IPS-20b (cell line): ENCODE results near the gene EGR4.
A peak's percentile ranks its signal among the peaks of the same experiment; 100 is the strongest.

Source experiments
- H3K27ac ChIP-seq: one replicate; pipeline ENCODE4 v1.5.1; 2013; ENCODE audit warnings: low read length
- H3K27me3 ChIP-seq: 2 replicates; pipeline ENCODE4 v1.6.1; 2013; ENCODE audit warnings: mild to moderate bottlenecking, low read length, inconsistent platforms; ENCODE audit not compliant: insufficient read depth
- H3K36me3 ChIP-seq: 2 replicates; pipeline ENCODE4 v1.6.1; 2013; ENCODE audit warnings: low read depth, mild to moderate bottlenecking, inconsistent platforms, low read length, moderate library complexity; ENCODE audit not compliant: insufficient read depth
- H3K4me1 ChIP-seq: 2 replicates; pipeline ENCODE4 v1.6.1; 2013; ENCODE audit warnings: mild to moderate bottlenecking, control low read depth, inconsistent platforms, low read length, moderate library complexity; ENCODE audit not compliant: insufficient read depth
- H3K4me3 ChIP-seq: 2 replicates; pipeline ENCODE4 v1.5.1; 2013; ENCODE audit warnings: mild to moderate bottlenecking, low read length, inconsistent platforms
- H3K9ac ChIP-seq: 2 replicates; pipeline ENCODE4 v1.6.1; 2013; ENCODE audit warnings: low read depth, mild to moderate bottlenecking, inconsistent platforms, low read length, moderate library complexity
- H3K9me3 ChIP-seq: 2 replicates; pipeline ENCODE4 v1.6.1; 2013; ENCODE audit warnings: mild to moderate bottlenecking, low read depth, low read length, inconsistent platforms; ENCODE audit not compliant: insufficient read depth

EGR4 gene

DNA sequence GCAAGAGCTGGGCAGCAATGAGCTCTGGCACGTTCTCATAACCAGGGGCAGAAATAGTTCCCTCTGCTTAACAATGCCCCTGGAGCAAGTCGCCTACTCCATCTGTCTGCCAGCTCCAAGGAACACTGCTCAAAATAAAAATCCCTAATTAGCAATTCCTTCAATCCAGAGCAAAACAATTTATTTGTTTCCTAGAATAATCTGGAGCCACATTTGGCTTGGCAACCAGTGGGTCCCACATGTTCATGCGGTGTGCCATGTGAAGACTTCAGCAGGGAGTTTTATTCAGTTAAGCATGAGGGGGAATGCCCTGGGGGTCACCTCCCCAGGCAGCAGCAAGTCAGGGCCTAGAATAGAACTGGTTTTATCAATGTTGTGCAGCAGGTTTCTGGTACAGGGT, 7.6 kb upstream of the EGR4 start:
- no peak overlapping the region for H3K9ac ChIP-seq
- H3K9me3 ChIP-seq = no peaks in the 10 kb centered on the region
- no peak overlapping the region for H3K27ac ChIP-seq
- H3K27me3 ChIP-seq = peaks cover 56% of the 10 kb centered on the region
- no peaks in the 10 kb centered on the region for H3K36me3 ChIP-seq
- no peaks in the 10 kb centered on the region for H3K4me1 ChIP-seq
- no peak overlapping the region for H3K4me3 ChIP-seq

DNA sequence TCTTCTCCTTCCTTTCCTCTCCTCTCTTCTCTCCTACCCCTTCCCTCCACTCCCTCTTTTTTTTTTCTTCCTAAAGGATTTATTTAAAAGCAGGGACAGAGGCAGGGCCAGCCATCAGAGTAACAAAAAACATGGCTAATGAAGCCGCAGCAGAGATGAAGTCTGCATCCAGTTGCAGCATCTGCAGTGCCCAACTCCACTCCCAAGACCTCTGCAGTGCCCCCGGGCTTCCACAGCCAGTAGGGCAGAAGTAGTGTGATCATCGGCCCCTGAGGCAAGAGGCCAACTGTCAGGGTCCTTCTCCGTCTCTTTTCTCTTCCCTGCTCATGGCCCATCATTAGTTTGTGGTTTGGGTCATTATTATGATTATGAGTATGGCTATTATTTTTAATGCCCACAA, 4.2 kb upstream of the EGR4 start:
- H3K27me3 ChIP-seq = peaks cover 79% of the 10 kb centered on the region
- H3K9me3 ChIP-seq = no peaks in the 10 kb centered on the region
- no peaks in the 10 kb centered on the region for H3K4me1 ChIP-seq

DNA sequence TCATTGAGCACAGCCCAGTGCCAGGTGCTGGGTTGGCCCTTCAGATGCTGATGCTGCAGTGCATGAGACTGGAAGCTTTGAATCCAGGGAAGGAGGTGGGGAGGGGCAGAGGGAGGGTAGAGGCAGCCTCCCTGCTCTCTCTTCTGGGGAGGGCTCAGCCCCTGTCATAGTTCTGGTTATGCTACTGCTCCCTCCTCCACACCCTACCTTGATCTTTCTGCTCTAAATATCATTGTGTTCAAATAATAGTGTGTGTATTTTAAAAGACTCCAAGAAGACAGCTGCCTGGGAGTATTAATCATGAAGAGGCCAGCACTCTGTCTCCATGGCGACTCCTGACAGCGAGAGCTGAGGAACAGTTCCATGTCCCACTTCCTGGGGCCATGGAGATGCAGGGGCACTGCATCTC, 3.8 kb upstream of the EGR4 start:
- H3K27ac ChIP-seq = no peak overlapping the region
- peaks cover 83% of the 10 kb centered on the region for H3K27me3 ChIP-seq
- H3K4me1 ChIP-seq = no peaks in the 10 kb centered on the region
- no peaks in the 10 kb centered on the region for H3K9me3 ChIP-seq
- H3K9ac ChIP-seq = no peak overlapping the region
- no peaks in the 10 kb centered on the region for H3K36me3 ChIP-seq
- H3K4me3 ChIP-seq = no peak overlapping the region

More for the DNA sequence above, 4.2 kb upstream of the EGR4 start:
- H3K9ac ChIP-seq = no peak overlapping the region
- no peak overlapping the region for H3K27ac ChIP-seq
- H3K4me3 ChIP-seq = no peak overlapping the region
- H3K36me3 ChIP-seq = no peaks in the 10 kb centered on the region

DNA sequence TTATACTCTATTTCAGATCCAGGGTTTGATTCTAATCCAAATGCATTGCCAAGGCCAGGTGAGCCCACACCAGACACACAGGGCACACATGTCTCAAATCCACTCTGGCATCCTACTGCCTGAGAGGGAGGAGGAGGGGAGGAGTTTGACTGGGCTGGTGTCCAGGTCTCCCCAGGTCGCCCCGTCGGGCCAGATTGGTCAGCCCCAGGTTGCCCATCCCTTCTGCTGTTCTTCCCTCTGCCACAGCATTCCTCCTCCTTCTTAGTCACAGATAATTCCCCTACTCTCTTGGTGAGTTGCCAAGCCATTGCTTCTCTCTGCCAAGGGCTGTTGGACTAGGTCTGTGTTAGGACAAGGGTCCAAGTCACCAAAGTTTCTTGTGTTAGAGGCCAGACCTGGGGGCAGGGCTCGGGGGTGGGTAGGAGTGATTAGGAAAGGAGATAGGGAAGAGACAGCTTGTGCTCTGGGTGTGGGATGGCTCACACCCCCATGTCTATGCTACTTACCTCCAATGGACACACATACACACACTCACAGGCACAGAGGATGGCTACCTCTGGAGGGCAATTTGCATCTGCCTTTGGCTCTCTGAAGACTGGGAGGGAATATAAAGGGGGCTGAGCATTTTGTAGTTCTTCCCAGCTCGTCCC, 2.5 kb upstream of the EGR4 start:
- Histone ChIP-seq H3K9me3 (no peaks in the 10 kb centered on the region), H3K4me3 (no peak overlapping the region), H3K36me3 (no peaks in the 10 kb centered on the region), H3K9ac (no peak overlapping the region), H3K27me3 (peaks cover 94% of the 10 kb centered on the region), H3K4me1 (no peaks in the 10 kb centered on the region), H3K27ac (no peak overlapping the region)

DNA sequence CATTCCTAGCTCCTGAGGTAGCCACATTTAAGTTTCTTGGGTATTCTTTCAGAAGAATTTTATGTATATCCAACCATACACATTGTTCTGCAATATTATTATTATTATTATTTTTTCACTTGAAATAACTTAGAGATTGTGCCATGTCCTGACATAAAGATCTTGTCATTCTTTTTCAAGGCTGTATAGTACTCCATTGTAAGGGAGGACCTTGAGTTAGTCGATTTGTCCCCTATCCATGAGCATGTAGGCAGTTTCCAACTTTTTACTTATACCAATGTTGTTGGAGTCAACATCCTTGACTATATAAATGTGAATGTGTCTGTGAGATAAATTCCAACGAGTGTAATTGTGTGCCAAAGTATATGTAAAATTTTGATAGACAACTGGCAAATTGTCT, 891 bp upstream of the EGR4 start:
- Histone ChIP-seq H3K36me3 (no peaks in the 10 kb centered on the region), H3K9me3 (no peaks in the 10 kb centered on the region), H3K27ac (no peak overlapping the region), H3K27me3 (peaks cover 94% of the 10 kb centered on the region), H3K9ac (no peak overlapping the region), H3K4me1 (no peaks in the 10 kb centered on the region), H3K4me3 (0 out of 2 replicates have a peak overlapping the region, but pooled peaks have one; percentile 77)

DNA sequence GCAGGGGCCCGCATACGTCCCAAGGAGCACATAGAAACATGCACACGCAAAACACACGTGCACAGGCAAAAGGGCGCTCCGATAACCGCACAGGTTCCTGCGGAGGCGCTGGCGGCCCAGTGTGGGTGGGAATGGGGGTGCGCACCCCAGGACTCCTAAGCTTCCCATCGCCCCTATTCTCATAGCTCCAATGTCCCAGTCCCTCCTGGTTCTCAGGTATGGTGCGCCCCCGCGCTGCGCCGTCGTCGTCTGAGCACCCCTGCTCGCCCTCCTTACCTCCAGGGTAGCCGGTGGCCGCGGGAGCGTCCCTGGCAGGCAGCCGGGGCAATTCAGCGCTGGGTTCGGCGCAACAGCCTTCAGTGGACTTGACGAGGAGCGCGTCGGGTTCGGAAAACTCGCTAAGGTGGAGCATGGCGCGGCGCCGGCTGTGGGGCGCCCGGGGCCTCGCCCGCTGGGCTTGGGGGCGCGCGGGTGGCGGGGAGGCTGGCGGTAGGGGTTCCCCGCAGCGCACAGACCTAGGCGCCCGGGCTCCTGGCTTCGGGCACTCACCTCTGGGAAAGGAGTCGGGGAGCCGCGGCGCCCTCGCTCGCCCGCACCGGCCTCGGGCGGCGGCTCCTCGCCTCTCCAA, 328 bp downstream of the EGR4 start:
- Histone ChIP-seq H3K9me3 (no peaks in the 10 kb centered on the region), H3K36me3 (no peaks in the 10 kb centered on the region), H3K27me3 (peaks cover 100% of the 10 kb centered on the region), H3K4me1 (no peaks in the 10 kb centered on the region), H3K9ac (no peak overlapping the region), H3K4me3 (peak overlapping the region; percentile 77; the same call in 1 of the 2 replicates), H3K27ac (no peak overlapping the region)

DNA sequence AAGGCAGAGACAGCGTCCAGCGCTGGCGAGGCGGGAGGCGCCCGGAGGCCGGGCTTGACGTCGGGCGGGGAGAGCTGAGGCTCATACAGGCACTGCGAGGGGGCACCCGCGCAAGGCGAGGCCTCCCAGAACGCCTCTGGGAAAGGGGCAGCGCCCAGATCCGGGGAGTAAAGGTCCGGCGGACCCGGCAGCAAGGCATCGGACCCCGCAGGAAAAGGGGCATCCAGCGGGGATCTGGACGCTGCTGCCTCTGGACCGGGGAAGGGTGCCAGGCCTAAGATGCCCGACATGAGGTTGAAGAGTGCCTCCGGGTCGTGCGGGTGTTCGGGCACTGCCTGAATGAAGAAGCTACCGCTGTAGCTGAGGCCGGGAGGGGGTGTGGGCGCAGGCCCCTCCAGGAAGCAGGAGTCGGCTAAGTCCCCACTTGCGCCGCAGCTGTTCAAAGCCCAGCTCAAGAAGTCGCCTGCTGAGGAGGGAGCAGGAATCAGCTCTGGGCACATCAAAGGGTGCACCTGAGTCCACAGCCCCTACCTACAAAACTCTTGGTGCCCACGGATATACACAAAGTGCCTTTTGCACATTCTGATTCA, 937 bp downstream of the EGR4 start:
- Histone ChIP-seq H3K27ac (no peak overlapping the region), H3K4me1 (no peaks in the 10 kb centered on the region), H3K27me3 (peaks cover 100% of the 10 kb centered on the region), H3K4me3 (peak overlapping the region; percentile 55; the same call in 1 of the 2 replicates), H3K9me3 (no peaks in the 10 kb centered on the region), H3K36me3 (no peaks in the 10 kb centered on the region), H3K9ac (no peak overlapping the region)

DNA sequence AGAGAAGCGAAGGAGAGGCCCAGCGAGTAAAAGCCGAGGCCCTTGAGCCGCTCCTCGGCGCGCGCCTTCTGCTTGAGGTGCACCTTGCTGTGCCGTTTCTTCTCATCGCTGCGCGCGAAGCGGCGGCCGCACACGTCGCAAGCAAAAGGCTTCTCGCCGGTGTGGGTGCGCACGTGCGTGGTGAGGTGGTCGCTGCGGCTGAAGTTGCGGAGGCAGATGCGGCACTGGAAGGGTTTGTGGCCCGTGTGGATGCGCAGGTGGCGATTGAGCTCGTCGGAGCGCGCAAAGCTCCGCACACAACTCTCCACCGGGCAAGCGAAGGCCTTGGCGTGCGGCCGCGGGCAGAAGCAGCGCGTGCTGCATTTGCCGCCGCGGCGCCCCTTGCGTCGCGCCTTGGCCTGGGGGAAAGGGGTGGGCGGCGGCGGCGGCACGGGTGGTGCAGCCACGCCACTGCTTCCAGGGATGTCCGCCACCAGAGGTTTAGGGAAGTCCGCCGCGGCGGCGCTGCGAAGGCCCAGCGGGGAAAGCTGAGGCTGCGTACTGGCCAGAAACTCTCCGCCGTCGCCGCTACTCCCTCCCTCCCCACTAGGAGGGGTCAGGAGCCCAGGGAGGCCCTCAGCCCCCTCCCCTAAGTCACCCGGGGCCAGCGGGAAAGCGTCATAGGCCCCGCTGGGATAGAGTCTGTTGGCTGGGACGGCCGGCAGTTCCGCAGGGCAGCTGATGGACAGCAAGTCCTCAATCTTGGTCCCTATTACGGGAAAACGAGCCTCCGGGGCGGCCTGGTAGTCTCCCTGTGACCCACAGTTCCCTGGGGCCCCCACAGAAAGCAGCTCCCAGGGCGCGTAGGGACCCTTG, 1.7 kb downstream of the EGR4 start:
- H3K27me3 ChIP-seq = peaks cover 100% of the 10 kb centered on the region
- H3K4me3 ChIP-seq = peak overlapping the region; percentile 55; the same call in 1 of the 2 replicates

DNA sequence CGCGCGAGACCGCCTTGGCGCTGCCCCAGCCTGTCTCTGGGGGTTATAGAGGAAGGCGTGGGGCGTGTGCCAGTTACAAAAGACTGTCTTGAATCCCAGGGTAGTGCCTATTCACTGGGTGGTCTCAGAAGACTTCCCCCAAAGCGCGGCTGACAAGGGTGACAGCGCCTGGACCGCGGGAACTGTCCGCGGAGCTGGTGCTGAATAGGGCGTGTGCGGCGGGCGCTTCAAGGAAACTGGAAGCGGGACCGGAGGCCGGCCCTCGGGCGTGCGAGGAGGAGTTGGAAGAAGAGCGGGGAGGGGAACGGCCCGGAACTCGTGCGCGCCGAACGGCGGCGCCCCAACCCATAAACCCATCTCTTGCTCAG, 2.3 kb downstream of the EGR4 start:
- no peaks in the 10 kb centered on the region for H3K36me3 ChIP-seq
- H3K4me3 ChIP-seq = peak overlapping the region; percentile 55; the same call in 1 of the 2 replicates
- no peaks in the 10 kb centered on the region for H3K4me1 ChIP-seq
- H3K9ac ChIP-seq = no peak overlapping the region
- no peak overlapping the region for H3K27ac ChIP-seq
- H3K27me3 ChIP-seq = peaks cover 100% of the 10 kb centered on the region
- H3K9me3 ChIP-seq = no peaks in the 10 kb centered on the region

More for the DNA sequence above, 1.7 kb downstream of the EGR4 start:
- H3K9ac ChIP-seq = no peak overlapping the region
- H3K36me3 ChIP-seq = no peaks in the 10 kb centered on the region
- H3K27ac ChIP-seq = no peak overlapping the region
- no peaks in the 10 kb centered on the region for H3K4me1 ChIP-seq
- no peaks in the 10 kb centered on the region for H3K9me3 ChIP-seq

DNA sequence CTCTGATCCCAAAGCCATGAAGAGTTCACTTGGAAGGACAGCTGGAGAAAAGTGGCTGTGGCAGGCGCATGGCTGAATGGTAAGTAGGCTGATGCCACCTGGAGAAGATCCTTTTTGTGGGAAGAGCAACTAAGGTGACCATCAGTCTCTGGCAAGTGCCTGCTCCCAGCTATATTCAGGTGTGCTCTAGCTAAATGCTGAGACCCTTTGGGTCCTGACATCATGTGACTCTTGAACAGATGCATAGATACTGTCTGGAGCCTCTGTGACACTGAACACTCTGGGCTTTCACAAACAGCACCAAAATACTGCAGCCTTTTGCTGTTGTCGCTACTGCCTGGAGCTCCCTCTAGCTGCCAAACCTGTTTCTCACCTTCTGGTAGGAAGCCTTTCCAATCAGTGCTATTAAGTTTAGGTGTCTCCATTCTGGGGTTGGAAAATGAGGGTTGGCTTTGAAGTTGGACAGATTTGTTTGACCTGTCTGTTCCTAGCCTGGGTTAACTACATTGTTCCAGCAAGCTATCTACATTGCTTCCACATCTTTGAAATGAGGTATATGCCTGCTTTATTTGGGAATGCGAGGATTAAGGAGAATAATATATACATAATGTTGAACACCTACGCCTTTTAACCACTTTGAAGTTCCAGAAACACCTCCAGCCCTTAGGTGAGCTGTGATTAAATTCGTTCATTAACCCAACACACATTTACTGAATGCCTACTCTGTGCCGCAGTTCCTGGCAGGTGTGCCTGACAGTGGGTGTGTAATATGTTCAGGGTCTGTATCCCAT, 3.1 kb downstream of the EGR4 start:
- H3K9ac ChIP-seq = no peak overlapping the region
- peaks cover 100% of the 10 kb centered on the region for H3K27me3 ChIP-seq
- no peaks in the 10 kb centered on the region for H3K36me3 ChIP-seq
- H3K4me1 ChIP-seq = peaks cover 2% of the 10 kb centered on the region; the same call in 1 of the 2 replicates
- H3K4me3 ChIP-seq = no peak overlapping the region
- no peak overlapping the region for H3K27ac ChIP-seq
- no peaks in the 10 kb centered on the region for H3K9me3 ChIP-seq

DNA sequence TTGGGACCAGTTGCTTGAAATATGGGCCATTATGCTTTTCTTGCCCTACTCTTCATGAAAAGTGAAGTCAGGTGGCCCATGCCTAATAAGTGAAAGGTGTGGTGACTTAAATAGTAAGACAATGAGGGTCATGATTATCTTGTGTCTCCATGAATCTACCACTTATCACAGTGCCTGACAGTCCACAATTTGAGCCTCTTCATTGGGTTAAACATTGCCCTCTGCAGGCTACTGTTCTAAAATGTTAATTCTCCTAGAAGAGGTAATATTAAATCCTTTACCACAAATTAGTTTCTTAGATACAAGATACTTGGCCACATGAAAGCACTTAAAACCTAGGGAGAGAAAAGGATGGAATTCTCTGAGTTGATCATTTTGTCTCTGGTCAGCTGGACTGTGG, 4.0 kb downstream of the EGR4 start:
- Histone ChIP-seq H3K9me3 (no peaks in the 10 kb centered on the region), H3K4me3 (no peak overlapping the region), H3K36me3 (no peaks in the 10 kb centered on the region), H3K9ac (no peak overlapping the region), H3K27me3 (peaks cover 97% of the 10 kb centered on the region), H3K27ac (no peak overlapping the region), H3K4me1 (peaks cover 5% of the 10 kb centered on the region; the same call in 1 of the 2 replicates)
